ENCODE measurements around the gene CAMK2A. TPM values are rescaled to one million over a fixed set of nuclear protein-coding genes. Genes with fewer than 3 reads are reported as not detected.

The CAMK2A gene
- total RNA-seq, 4 donors from 2014 or later, result 0.32 to 0.82 TPM; not detected in 2

DNA sequence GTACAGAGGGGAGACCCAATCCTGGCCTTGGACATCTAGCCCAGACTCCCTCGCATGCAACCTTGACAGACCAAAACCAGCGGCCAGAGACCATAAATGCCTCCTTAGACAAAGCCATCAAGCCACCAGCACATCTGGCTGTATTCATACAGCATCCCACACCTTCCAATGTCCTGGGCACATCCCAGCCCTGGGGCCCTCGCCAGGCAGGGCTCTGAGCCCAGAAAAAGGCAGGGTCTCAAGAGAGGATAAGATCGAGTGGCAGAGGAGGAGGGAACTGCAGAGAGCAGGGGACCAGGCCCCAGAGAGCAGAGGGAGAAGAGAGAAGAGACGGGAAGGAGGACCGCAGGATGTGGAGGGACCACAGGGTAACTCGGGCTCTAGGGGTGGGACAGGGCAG is 45.4 kb downstream of the CAMK2A start:
- Histone ChIP-seq H3K4me3 (no peak overlapping the region), H3K27me3 (no peaks in the 10 kb centered on the region), H3K27ac (no peak overlapping the region), H3K9me3 (no peaks in the 10 kb centered on the region), H3K36me3 (no peaks in the 10 kb centered on the region), H3K4me1 (peaks cover 0 to 4% (median 0%) of the 10 kb centered on the region in 4 donors)
- in situ Hi-C loops (cut with MboI; ENCODE audit: low pct_ligation_motif_present in 1 of 4, low pct_unique_long_range_greater_than_20kb in 1 of 4, low sequenced_read_pairs in 3 of 4), result no loop called here
- intact Hi-C loops (cut with DNase I; ENCODE audit: low total_unique reads), result no loop called here
- no peak for DNase-seq
- no peak for TF ChIP-seq EP300 (IDR thresholded peaks at IDR 0.05; ENCODE audit: low read depth)
- no peak for TF ChIP-seq POLR2AphosphoS5 (IDR thresholded peaks at IDR 0.05)
- TF ChIP-seq, protein P1, sequence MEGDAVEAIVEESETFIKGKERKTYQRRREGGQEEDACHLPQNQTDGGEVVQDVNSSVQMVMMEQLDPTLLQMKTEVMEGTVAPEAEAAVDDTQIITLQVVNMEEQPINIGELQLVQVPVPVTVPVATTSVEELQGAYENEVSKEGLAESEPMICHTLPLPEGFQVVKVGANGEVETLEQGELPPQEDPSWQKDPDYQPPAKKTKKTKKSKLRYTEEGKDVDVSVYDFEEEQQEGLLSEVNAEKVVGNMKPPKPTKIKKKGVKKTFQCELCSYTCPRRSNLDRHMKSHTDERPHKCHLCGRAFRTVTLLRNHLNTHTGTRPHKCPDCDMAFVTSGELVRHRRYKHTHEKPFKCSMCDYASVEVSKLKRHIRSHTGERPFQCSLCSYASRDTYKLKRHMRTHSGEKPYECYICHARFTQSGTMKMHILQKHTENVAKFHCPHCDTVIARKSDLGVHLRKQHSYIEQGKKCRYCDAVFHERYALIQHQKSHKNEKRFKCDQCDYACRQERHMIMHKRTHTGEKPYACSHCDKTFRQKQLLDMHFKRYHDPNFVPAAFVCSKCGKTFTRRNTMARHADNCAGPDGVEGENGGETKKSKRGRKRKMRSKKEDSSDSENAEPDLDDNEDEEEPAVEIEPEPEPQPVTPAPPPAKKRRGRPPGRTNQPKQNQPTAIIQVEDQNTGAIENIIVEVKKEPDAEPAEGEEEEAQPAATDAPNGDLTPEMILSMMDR (IDR thresholded peaks at IDR 0.05), result no peak
- no peak for TF ChIP-seq POLR2A (IDR thresholded peaks at IDR 0.05)
- 65 to 80% methylated on average over 1 to 7 of the region's 7 CpGs for WGBS, 2 donors (ENCODE audit: low coverage in 1 of 2)

DNA sequence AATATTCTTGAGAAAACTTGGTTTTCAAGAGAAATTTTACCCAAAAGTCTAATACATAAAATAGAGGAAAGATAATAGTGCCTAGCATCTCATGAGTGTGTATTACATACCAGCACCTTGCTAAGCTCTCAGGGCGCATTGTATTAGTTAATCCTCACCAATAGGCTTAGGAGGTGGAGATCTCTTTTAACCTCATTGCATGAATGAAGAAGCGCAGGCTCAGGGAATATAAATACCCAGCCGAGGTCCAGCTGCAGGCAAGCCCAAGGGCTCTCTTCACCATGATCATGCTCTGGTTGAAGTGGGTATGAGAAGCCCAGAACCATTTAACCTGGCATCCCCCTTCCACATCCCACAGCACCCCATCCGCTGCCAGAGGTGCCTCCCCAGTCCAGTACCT is 46.0 kb downstream of the CAMK2A start:
- Histone ChIP-seq H3K36me3 (no peaks in the 10 kb centered on the region), H3K9me3 (no peaks in the 10 kb centered on the region), H3K27me3 (no peaks in the 10 kb centered on the region), H3K4me1 (peaks cover 0 to 4% (median 0%) of the 10 kb centered on the region in 4 donors), H3K27ac (no peak overlapping the region), H3K4me3 (no peak overlapping the region)
- TF ChIP-seq, protein P1 (IDR thresholded peaks at IDR 0.05), result no peak
- TF ChIP-seq EP300 (IDR thresholded peaks at IDR 0.05; ENCODE audit: low read depth) (no peak), POLR2A (IDR thresholded peaks at IDR 0.05) (no peak), POLR2AphosphoS5 (IDR thresholded peaks at IDR 0.05) (no peak)
- WGBS, 2 donors (ENCODE audit: low coverage in 1 of 2), result 70 to 100% methylated on average over 1 to 4 of the region's 4 CpGs
- intact Hi-C loops (cut with DNase I; ENCODE audit: low total_unique reads) (no loop called here), in situ Hi-C loops (cut with MboI; ENCODE audit: low pct_ligation_motif_present in 1 of 4, low pct_unique_long_range_greater_than_20kb in 1 of 4, low sequenced_read_pairs in 3 of 4) (no loop called here)
- DNase-seq, result no peak

- no peak overlapping the region for H3K27ac ChIP-seq
- peaks cover 0 to 4% (median 0%) of the 10 kb centered on the region in 4 donors for H3K4me1 ChIP-seq
- no peaks in the 10 kb centered on the region for H3K27me3 ChIP-seq
- DNase-seq, result no peak
- no peaks in the 10 kb centered on the region for H3K9me3 ChIP-seq
- no peaks in the 10 kb centered on the region for H3K36me3 ChIP-seq
- no peak overlapping the region for H3K4me3 ChIP-seq
- intact Hi-C loops (cut with DNase I; ENCODE audit: low total_unique reads), result no loop called here
- in situ Hi-C loops (cut with MboI; ENCODE audit: low pct_ligation_motif_present in 1 of 4, low pct_unique_long_range_greater_than_20kb in 1 of 4, low sequenced_read_pairs in 3 of 4), result no loop called here
- 90% methylated on average over 11 of the region's 11 CpGs; no CpG with 5 or more reads in 1 of the 2 donors for WGBS, 2 donors (ENCODE audit: low coverage in 1 of 2)
- TF ChIP-seq EP300 (IDR thresholded peaks at IDR 0.05; ENCODE audit: low read depth) (no peak), POLR2AphosphoS5 (IDR thresholded peaks at IDR 0.05) (no peak), POLR2A (IDR thresholded peaks at IDR 0.05) (no peak)
- TF ChIP-seq, protein P1 (IDR thresholded peaks at IDR 0.05), result no peak
These were observed 47.2 kb downstream of the CAMK2A start for GRCh38 chr5:150242251-150242894.

- intact Hi-C loops (cut with DNase I; ENCODE audit: low total_unique reads) (no loop called here), in situ Hi-C loops (cut with MboI; ENCODE audit: low pct_ligation_motif_present in 1 of 4, low pct_unique_long_range_greater_than_20kb in 1 of 4, low sequenced_read_pairs in 3 of 4) (no loop called here)
- H3K9me3 ChIP-seq, result no peaks in the 10 kb centered on the region
- 82 to 85% methylated on average over 3 to 14 of the region's 14 CpGs for WGBS, 2 donors (ENCODE audit: low coverage in 1 of 2)
- H3K27ac ChIP-seq, result no peak overlapping the region
- H3K4me3 ChIP-seq, result no peak overlapping the region
- H3K36me3 ChIP-seq, result no peaks in the 10 kb centered on the region
- H3K27me3 ChIP-seq, result no peaks in the 10 kb centered on the region
- H3K4me1 ChIP-seq, result peaks cover 0 to 4% (median 0%) of the 10 kb centered on the region in 4 donors
- no peak for TF ChIP-seq POLR2AphosphoS5 (IDR thresholded peaks at IDR 0.05)
- no peak for TF ChIP-seq POLR2A (IDR thresholded peaks at IDR 0.05)
- TF ChIP-seq EP300 (IDR thresholded peaks at IDR 0.05; ENCODE audit: low read depth), result no peak
- TF ChIP-seq, protein P1 (IDR thresholded peaks at IDR 0.05), result no peak
- no peak for DNase-seq
These were observed 48.0 kb downstream of the CAMK2A start for GRCh38 chr5:150241298-150242160.

Measured in transverse colon (tissue), 4 donors.